ENCODE results near the gene RYR1. TPM values are rescaled to one million over a fixed set of nuclear protein-coding genes. Genes with fewer than 3 reads are reported as not detected.

Gene RYR1
- total RNA-seq, 4 donors from 2014 or later: under 0.01 to 6.2 (median 3.5) TPM; not detected in 1

- Histone ChIP-seq H3K27ac (no peak overlapping the region), H3K36me3 (no peaks in the 10 kb centered on the region), H3K27me3 (no peaks in the 10 kb centered on the region), H3K4me3 (no peak overlapping the region), H3K9me3 (no peaks in the 10 kb centered on the region), H3K4me1 (peaks cover 0 to 4% of the 10 kb centered on the region in 2 donors)
- no peak for DNase-seq
- TF ChIP-seq CTCF (IDR thresholded peaks at IDR 0.05): no peak
- TF ChIP-seq POLR2A (IDR thresholded peaks at IDR 0.05): no peak
- intact Hi-C loops (cut with DNase I; ENCODE audit: low total_unique reads): no loop called here
These were observed 128.2 kb downstream of the RYR1 start for GRCh38 chr19:38561658-38562057.

- peaks cover 0 to 4% of the 10 kb centered on the region in 2 donors for H3K4me1 ChIP-seq
- intact Hi-C loops (cut with DNase I; ENCODE audit: low total_unique reads): no loop called here
- TF ChIP-seq CTCF (IDR thresholded peaks at IDR 0.05) (no peak), POLR2A (IDR thresholded peaks at IDR 0.05) (no peak)
- no peaks in the 10 kb centered on the region for H3K36me3 ChIP-seq
- H3K9me3 ChIP-seq: no peaks in the 10 kb centered on the region
- DNase-seq: no peak
- H3K4me3 ChIP-seq: no peak overlapping the region
- H3K27ac ChIP-seq: no peak overlapping the region
- H3K27me3 ChIP-seq: no peaks in the 10 kb centered on the region
These were observed 128.6 kb downstream of the RYR1 start for GRCh38 chr19:38562096-38562495.

GRCh38 chr19:38563475-38563874 lies 130.0 kb downstream of the RYR1 start:
- no peak for TF ChIP-seq CTCF (IDR thresholded peaks at IDR 0.05)
- TF ChIP-seq POLR2A (IDR thresholded peaks at IDR 0.05): no peak
- H3K4me3 ChIP-seq: no peak overlapping the region

GRCh38 chr19:38564981-38565690 lies 131.6 kb downstream of the RYR1 start:
- Histone ChIP-seq H3K4me3 (no peak overlapping the region), H3K27me3 (no peaks in the 10 kb centered on the region), H3K27ac (no peak overlapping the region), H3K4me1 (peaks cover 0 to 4% of the 10 kb centered on the region in 2 donors), H3K9me3 (no peaks in the 10 kb centered on the region), H3K36me3 (no peaks in the 10 kb centered on the region)
- TF ChIP-seq POLR2A (IDR thresholded peaks at IDR 0.05) (no peak), CTCF (IDR thresholded peaks at IDR 0.05) (no peak)
- intact Hi-C loops (cut with DNase I; ENCODE audit: low total_unique reads): no loop called here
- DNase-seq: no peak

More at GRCh38 chr19:38563475-38563874, 130.0 kb downstream of the RYR1 start:
- peaks cover 0 to 4% of the 10 kb centered on the region in 2 donors for H3K4me1 ChIP-seq
- DNase-seq: no peak
- intact Hi-C loops (cut with DNase I; ENCODE audit: low total_unique reads): no loop called here
- H3K36me3 ChIP-seq: no peaks in the 10 kb centered on the region
- no peak overlapping the region for H3K27ac ChIP-seq
- no peaks in the 10 kb centered on the region for H3K9me3 ChIP-seq
- H3K27me3 ChIP-seq: no peaks in the 10 kb centered on the region

GRCh38 chr19:38565691-38566105 lies 132.2 kb downstream of the RYR1 start:
- no peak for TF ChIP-seq CTCF (IDR thresholded peaks at IDR 0.05)
- TF ChIP-seq POLR2A (IDR thresholded peaks at IDR 0.05): no peak

More at GRCh38 chr19:38565691-38566105, 132.2 kb downstream of the RYR1 start:
- no peaks in the 10 kb centered on the region for H3K36me3 ChIP-seq
- H3K9me3 ChIP-seq: no peaks in the 10 kb centered on the region
- peaks cover 0 to 4% of the 10 kb centered on the region in 2 donors for H3K4me1 ChIP-seq
- no peak overlapping the region for H3K4me3 ChIP-seq
- no peaks in the 10 kb centered on the region for H3K27me3 ChIP-seq
- H3K27ac ChIP-seq: no peak overlapping the region
- no peak for DNase-seq
- intact Hi-C loops (cut with DNase I; ENCODE audit: low total_unique reads): no loop called here
